Glutamatergic neuron (in vitro differentiated cells): ENCODE data around the gene USP40. TPM values are rescaled to one million over a fixed set of nuclear protein-coding genes. Genes with fewer than 3 reads are reported as not detected.
A peak's percentile ranks its signal among the peaks of the same experiment; 100 is the strongest.

Source experiments
- DNase-seq: peaks from one replicate; pipeline ENCODE4 v3.0.0; 2022
- H3K27ac Mint-ChIP-seq: one replicate; pipeline ENCODE4 v1.8.0; 2020; ENCODE audit warnings: mild to moderate bottlenecking, mixed read lengths, inconsistent platforms; ENCODE audit not compliant: unreplicated experiment
- H3K27me3 Mint-ChIP-seq: one replicate; pipeline ENCODE4 v1.8.0; 2020; ENCODE audit warnings: mild to moderate bottlenecking, moderate library complexity, mixed read lengths, inconsistent platforms; ENCODE audit not compliant: unreplicated experiment
- H3K36me3 Mint-ChIP-seq: one replicate; pipeline ENCODE4 v1.8.0; 2020; ENCODE audit warnings: mild to moderate bottlenecking, mixed read lengths, inconsistent platforms; ENCODE audit not compliant: unreplicated experiment
- H3K4me1 Mint-ChIP-seq: one replicate; pipeline ENCODE4 v1.8.0; 2020; ENCODE audit warnings: mild to moderate bottlenecking, low read depth, mixed read lengths, inconsistent platforms; ENCODE audit not compliant: unreplicated experiment
- H3K4me3 Mint-ChIP-seq: one replicate; pipeline ENCODE4 v1.8.0; 2020; ENCODE audit warnings: mild to moderate bottlenecking, mixed read lengths, inconsistent platforms; ENCODE audit not compliant: unreplicated experiment
- H3K9me3 Mint-ChIP-seq: one replicate; pipeline ENCODE4 v1.8.0; 2020; ENCODE audit warnings: mild to moderate bottlenecking, moderate library complexity, mixed read lengths, inconsistent platforms; ENCODE audit not compliant: unreplicated experiment
- CTCF ChIP-seq: fragments of 200-600 bp; sonication (generic); IDR thresholded peaks from one replicate; pipeline ENCODE4 v1.5.0; 2021; ENCODE audit not compliant: partially characterized antibody, unreplicated experiment
- total RNA-seq: library from RNA; stranded (reverse); fragmentation: NEBNext Ultra II Directional; extraction: Animal tissue kit (Norgen Biotek cat#: 25700); gene quantifications from one replicate; pipeline ENCODE4 v1.2.1, GENCODE V29; 2021; ENCODE audit not compliant: unreplicated experiment

Gene USP40
- total RNA-seq, 1 donor from 2014 or later, result 21.8 TPM

- Mint-ChIP-seq H3K27ac (no peak overlapping the region), H3K4me1 (peaks cover 4% of the 10 kb centered on the region), H3K9me3 (peaks cover 3% of the 10 kb centered on the region), H3K36me3 (peaks cover 15% of the 10 kb centered on the region), H3K27me3 (peaks cover 3% of the 10 kb centered on the region), H3K4me3 (no peak overlapping the region)
- peak; percentile 13 for DNase-seq
- TF ChIP-seq CTCF, result no peak
Observed at GRCh38 chr2:233466991-233467603, 99.5 kb downstream of the USP40 start.

GRCh38 chr2:233464531-233465240 is 101.9 kb downstream of the USP40 start:
- H3K27ac Mint-ChIP-seq, result no peak overlapping the region

GRCh38 chr2:233464056-233464455 is 102.5 kb downstream of the USP40 start:
- no peak for TF ChIP-seq CTCF
- peaks cover 7% of the 10 kb centered on the region for H3K9me3 Mint-ChIP-seq
- H3K4me3 Mint-ChIP-seq, result no peak overlapping the region
- peaks cover 17% of the 10 kb centered on the region for H3K36me3 Mint-ChIP-seq
- DNase-seq, result peak; percentile 7
- peaks cover 3% of the 10 kb centered on the region for H3K27me3 Mint-ChIP-seq
- no peak overlapping the region for H3K27ac Mint-ChIP-seq
- H3K4me1 Mint-ChIP-seq, result no peaks in the 10 kb centered on the region

More at GRCh38 chr2:233464531-233465240, 101.9 kb downstream of the USP40 start:
- peak; percentile 7 for DNase-seq
- Mint-ChIP-seq H3K4me3 (no peak overlapping the region), H3K4me1 (peaks cover under 1% of the 10 kb centered on the region), H3K27me3 (peaks cover 3% of the 10 kb centered on the region), H3K9me3 (peaks cover 7% of the 10 kb centered on the region), H3K36me3 (peaks cover 17% of the 10 kb centered on the region)
- TF ChIP-seq CTCF, result no peak

GRCh38 chr2:233463586-233463985 is 103.0 kb downstream of the USP40 start:
- no peak overlapping the region for H3K27ac Mint-ChIP-seq
- peaks cover 3% of the 10 kb centered on the region for H3K27me3 Mint-ChIP-seq
- peaks cover 7% of the 10 kb centered on the region for H3K9me3 Mint-ChIP-seq
- H3K4me3 Mint-ChIP-seq, result no peak overlapping the region
- H3K36me3 Mint-ChIP-seq, result peaks cover 17% of the 10 kb centered on the region
- H3K4me1 Mint-ChIP-seq, result no peaks in the 10 kb centered on the region
- no peak for TF ChIP-seq CTCF
- DNase-seq, result peak; percentile 11

GRCh38 chr2:233462826-233463470 is 103.6 kb downstream of the USP40 start:
- H3K36me3 Mint-ChIP-seq, result peaks cover 17% of the 10 kb centered on the region
- peak; percentile 4 for DNase-seq
- H3K27ac Mint-ChIP-seq, result no peak overlapping the region
- no peak for TF ChIP-seq CTCF
- H3K27me3 Mint-ChIP-seq, result peaks cover 3% of the 10 kb centered on the region
- no peak overlapping the region for H3K4me3 Mint-ChIP-seq
- peaks cover 7% of the 10 kb centered on the region for H3K9me3 Mint-ChIP-seq
- H3K4me1 Mint-ChIP-seq, result no peaks in the 10 kb centered on the region
